ENCODE data around the gene GAGE10.
"Not testable (repeated sequence)": the region's sequence is repeated elsewhere in the genome, so short reads cannot be mapped to it uniquely, and the experiment has no call there.

GRCh38 chrX:49307775-49308174 lies 4.3 kb downstream of the GAGE10 start:
- TF ChIP-seq, protein P1, sequence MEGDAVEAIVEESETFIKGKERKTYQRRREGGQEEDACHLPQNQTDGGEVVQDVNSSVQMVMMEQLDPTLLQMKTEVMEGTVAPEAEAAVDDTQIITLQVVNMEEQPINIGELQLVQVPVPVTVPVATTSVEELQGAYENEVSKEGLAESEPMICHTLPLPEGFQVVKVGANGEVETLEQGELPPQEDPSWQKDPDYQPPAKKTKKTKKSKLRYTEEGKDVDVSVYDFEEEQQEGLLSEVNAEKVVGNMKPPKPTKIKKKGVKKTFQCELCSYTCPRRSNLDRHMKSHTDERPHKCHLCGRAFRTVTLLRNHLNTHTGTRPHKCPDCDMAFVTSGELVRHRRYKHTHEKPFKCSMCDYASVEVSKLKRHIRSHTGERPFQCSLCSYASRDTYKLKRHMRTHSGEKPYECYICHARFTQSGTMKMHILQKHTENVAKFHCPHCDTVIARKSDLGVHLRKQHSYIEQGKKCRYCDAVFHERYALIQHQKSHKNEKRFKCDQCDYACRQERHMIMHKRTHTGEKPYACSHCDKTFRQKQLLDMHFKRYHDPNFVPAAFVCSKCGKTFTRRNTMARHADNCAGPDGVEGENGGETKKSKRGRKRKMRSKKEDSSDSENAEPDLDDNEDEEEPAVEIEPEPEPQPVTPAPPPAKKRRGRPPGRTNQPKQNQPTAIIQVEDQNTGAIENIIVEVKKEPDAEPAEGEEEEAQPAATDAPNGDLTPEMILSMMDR (conservative IDR thresholded peaks at IDR 0.05; ENCODE audit: low read length): not testable (repeated sequence)
- not testable (repeated sequence) for TF ChIP-seq EZH2phosphoT487 (IDR thresholded peaks at IDR 0.05; ENCODE audit: borderline replicate concordance, low read depth, low read length)

Measured in OCI-LY7 (cell line).